ENCODE data around the gene CNN3.

DNA sequence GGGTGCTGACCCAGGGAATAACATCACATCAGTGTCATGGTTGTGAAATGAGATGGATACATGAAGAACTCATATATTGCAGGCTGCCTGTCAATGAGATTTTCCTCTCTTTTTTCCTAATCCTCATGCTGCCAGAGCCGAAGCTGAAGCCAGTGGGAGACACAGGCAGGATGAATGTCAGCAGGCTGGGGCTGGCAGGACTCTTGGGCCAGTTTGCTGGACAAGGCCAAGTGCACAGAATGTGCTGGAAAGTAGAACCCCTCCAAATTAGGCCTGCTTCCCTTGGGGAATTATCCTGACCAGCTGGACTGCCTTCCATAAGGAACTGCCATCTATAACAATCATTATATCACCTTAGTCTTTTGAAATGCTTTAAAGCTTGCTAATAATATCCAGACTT, 75.3 kb downstream of the CNN3 start:
- TF ChIP-seq CTCF (IDR thresholded peaks at IDR 0.05 in 4 of 5, conservative IDR thresholded peaks at IDR 0.05 in 1 of 5) (no peak), POLR2A (IDR thresholded peaks at IDR 0.05) (no peak)
